ENCODE data around the gene NRXN3. TPM values are rescaled to one million over a fixed set of nuclear protein-coding genes. Genes with fewer than 3 reads are reported as not detected.

Gene NRXN3
- total and polyA plus RNA-seq, 4 donors = 0.07 to 1.2 (median 0.23) TPM

DNA sequence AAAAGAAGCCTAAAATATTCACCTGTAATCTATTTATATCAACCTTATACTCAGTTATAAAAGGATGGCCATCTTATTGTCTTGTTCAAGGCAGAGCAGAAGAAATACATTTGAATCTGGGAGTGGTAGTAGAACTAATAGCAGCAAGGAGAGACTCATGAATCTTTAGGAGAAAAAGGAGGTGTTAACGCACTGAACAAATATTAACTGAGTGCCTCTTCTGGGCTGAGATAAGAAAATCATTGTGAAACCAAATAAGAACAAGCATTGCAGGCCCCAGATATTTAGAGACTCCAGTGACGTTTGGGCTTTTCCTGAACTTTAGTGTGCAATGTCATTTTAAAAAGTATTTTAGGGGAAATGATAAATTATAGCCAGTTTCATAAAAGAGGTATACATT is 1250.6 kb downstream of the NRXN3 start:
- H3K4me1 ChIP-seq (ENCODE audit: control insufficient read depth in 4 of 4, insufficient read depth in 4 of 4, low read length in 3 of 4) = peaks cover 2 to 11% (median 2%) of the 10 kb centered on the region in 4 donors
- H3K4me3 ChIP-seq (ENCODE audit: low read depth in 1 of 3, low read length in 3 of 3) = no peak overlapping the region
- TF ChIP-seq, protein P1, sequence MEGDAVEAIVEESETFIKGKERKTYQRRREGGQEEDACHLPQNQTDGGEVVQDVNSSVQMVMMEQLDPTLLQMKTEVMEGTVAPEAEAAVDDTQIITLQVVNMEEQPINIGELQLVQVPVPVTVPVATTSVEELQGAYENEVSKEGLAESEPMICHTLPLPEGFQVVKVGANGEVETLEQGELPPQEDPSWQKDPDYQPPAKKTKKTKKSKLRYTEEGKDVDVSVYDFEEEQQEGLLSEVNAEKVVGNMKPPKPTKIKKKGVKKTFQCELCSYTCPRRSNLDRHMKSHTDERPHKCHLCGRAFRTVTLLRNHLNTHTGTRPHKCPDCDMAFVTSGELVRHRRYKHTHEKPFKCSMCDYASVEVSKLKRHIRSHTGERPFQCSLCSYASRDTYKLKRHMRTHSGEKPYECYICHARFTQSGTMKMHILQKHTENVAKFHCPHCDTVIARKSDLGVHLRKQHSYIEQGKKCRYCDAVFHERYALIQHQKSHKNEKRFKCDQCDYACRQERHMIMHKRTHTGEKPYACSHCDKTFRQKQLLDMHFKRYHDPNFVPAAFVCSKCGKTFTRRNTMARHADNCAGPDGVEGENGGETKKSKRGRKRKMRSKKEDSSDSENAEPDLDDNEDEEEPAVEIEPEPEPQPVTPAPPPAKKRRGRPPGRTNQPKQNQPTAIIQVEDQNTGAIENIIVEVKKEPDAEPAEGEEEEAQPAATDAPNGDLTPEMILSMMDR (IDR thresholded peaks at IDR 0.05; ENCODE audit: low read depth, low read length, missing input control) = no peak
- TF ChIP-seq FOXA2 (IDR thresholded peaks at IDR 0.05) (no peak), NR2F2 (IDR thresholded peaks at IDR 0.05) (no peak), EGR1 (IDR thresholded peaks at IDR 0.05; ENCODE audit: low read depth in 2 of 2) (no peak), RXRA (IDR thresholded peaks at IDR 0.05) (no peak), FOXA1 (IDR thresholded peaks at IDR 0.05) (no peak)
- TF ChIP-seq, protein P2, sequence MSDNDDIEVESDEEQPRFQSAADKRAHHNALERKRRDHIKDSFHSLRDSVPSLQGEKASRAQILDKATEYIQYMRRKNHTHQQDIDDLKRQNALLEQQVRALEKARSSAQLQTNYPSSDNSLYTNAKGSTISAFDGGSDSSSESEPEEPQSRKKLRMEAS (IDR thresholded peaks at IDR 0.05) = no peak
- TF ChIP-seq, protein P3, sequence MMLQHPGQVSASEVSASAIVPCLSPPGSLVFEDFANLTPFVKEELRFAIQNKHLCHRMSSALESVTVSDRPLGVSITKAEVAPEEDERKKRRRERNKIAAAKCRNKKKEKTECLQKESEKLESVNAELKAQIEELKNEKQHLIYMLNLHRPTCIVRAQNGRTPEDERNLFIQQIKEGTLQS (IDR thresholded peaks at IDR 0.05) = no peak
- H3K27me3 ChIP-seq (ENCODE audit: control insufficient read depth in 4 of 4, insufficient read depth in 4 of 4, low read length in 3 of 4) = no peaks in the 10 kb centered on the region
- no peak overlapping the region for H3K9ac ChIP-seq (ENCODE audit: low read depth in 1 of 2, low read length in 2 of 2)
- H3K36me3 ChIP-seq (ENCODE audit: control insufficient read depth in 4 of 4, insufficient read depth in 3 of 4, low read depth in 1 of 4, low read length in 3 of 4) = no peaks in the 10 kb centered on the region
- H3K27ac ChIP-seq (ENCODE audit: low read depth in 1 of 2, low read length in 2 of 2) = no peak overlapping the region
- no peak for DNase-seq (ENCODE audit: low spot score)
- no peaks in the 10 kb centered on the region for H3K9me3 ChIP-seq (ENCODE audit: control insufficient read depth in 4 of 4, low read length in 3 of 4)
- 20% methylated on average over 2 of the region's 2 CpGs for WGBS

DNA sequence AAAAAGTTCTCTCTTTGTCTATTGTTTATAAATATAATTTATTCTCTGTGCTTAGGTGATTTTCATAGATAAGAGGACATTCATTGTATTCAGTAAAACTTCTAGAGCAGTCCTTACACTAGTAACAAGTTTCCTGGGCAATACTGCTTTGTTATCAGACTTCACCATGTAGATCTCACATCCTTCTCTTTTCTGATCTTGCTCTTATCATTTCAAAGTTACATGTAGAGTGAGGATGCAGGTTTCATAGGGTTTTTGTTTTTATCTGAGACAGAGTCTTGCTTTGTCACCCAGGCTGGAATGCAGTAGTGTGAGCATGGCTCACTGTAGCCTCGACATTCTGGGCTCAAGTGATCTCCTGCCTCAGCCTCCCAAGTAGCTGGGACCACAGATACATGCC is 1251.6 kb downstream of the NRXN3 start:
- Histone ChIP-seq H3K4me1 (ENCODE audit: control insufficient read depth in 4 of 4, insufficient read depth in 4 of 4, low read length in 3 of 4) (peaks cover 2 to 21% (median 6%) of the 10 kb centered on the region in 4 donors), H3K4me3 (ENCODE audit: low read depth in 1 of 3, low read length in 3 of 3) (no peak overlapping the region), H3K27ac (ENCODE audit: low read depth in 1 of 2, low read length in 2 of 2) (no peak overlapping the region), H3K9me3 (ENCODE audit: control insufficient read depth in 4 of 4, low read length in 3 of 4) (no peaks in the 10 kb centered on the region), H3K36me3 (ENCODE audit: control insufficient read depth in 4 of 4, insufficient read depth in 3 of 4, low read depth in 1 of 4, low read length in 3 of 4) (no peaks in the 10 kb centered on the region), H3K27me3 (ENCODE audit: control insufficient read depth in 4 of 4, insufficient read depth in 4 of 4, low read length in 3 of 4) (no peaks in the 10 kb centered on the region), H3K9ac (ENCODE audit: low read depth in 1 of 2, low read length in 2 of 2) (no peak overlapping the region)
- DNase-seq (ENCODE audit: low spot score) = no peak
- no peak for TF ChIP-seq SP1 (IDR thresholded peaks at IDR 0.05)
- TF ChIP-seq, protein P1 (IDR thresholded peaks at IDR 0.05; ENCODE audit: low read depth, low read length, missing input control) = no peak
- TF ChIP-seq HNF4A (conservative IDR thresholded peaks at IDR 0.05) = no peak
- TF ChIP-seq, protein P3 (IDR thresholded peaks at IDR 0.05) = no peak
- TF ChIP-seq, protein P4, sequence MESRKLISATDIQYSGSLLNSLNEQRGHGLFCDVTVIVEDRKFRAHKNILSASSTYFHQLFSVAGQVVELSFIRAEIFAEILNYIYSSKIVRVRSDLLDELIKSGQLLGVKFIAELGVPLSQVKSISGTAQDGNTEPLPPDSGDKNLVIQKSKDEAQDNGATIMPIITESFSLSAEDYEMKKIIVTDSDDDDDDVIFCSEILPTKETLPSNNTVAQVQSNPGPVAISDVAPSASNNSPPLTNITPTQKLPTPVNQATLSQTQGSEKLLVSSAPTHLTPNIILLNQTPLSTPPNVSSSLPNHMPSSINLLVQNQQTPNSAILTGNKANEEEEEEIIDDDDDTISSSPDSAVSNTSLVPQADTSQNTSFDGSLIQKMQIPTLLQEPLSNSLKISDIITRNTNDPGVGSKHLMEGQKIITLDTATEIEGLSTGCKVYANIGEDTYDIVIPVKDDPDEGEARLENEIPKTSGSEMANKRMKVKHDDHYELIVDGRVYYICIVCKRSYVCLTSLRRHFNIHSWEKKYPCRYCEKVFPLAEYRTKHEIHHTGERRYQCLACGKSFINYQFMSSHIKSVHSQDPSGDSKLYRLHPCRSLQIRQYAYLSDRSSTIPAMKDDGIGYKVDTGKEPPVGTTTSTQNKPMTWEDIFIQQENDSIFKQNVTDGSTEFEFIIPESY (IDR thresholded peaks at IDR 0.05) = no peak
- TF ChIP-seq JUND (IDR thresholded peaks at IDR 0.05) = no peak
- no peak for TF ChIP-seq RXRA (IDR thresholded peaks at IDR 0.05)
- TF ChIP-seq FOXA1 (IDR thresholded peaks at IDR 0.05) = no peak
- TF ChIP-seq HNF4G (IDR thresholded peaks at IDR 0.05) = no peak
- TF ChIP-seq, protein P2 (IDR thresholded peaks at IDR 0.05) = no peak
- TF ChIP-seq, protein P5, sequence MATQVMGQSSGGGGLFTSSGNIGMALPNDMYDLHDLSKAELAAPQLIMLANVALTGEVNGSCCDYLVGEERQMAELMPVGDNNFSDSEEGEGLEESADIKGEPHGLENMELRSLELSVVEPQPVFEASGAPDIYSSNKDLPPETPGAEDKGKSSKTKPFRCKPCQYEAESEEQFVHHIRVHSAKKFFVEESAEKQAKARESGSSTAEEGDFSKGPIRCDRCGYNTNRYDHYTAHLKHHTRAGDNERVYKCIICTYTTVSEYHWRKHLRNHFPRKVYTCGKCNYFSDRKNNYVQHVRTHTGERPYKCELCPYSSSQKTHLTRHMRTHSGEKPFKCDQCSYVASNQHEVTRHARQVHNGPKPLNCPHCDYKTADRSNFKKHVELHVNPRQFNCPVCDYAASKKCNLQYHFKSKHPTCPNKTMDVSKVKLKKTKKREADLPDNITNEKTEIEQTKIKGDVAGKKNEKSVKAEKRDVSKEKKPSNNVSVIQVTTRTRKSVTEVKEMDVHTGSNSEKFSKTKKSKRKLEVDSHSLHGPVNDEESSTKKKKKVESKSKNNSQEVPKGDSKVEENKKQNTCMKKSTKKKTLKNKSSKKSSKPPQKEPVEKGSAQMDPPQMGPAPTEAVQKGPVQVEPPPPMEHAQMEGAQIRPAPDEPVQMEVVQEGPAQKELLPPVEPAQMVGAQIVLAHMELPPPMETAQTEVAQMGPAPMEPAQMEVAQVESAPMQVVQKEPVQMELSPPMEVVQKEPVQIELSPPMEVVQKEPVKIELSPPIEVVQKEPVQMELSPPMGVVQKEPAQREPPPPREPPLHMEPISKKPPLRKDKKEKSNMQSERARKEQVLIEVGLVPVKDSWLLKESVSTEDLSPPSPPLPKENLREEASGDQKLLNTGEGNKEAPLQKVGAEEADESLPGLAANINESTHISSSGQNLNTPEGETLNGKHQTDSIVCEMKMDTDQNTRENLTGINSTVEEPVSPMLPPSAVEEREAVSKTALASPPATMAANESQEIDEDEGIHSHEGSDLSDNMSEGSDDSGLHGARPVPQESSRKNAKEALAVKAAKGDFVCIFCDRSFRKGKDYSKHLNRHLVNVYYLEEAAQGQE (IDR thresholded peaks at IDR 0.05) = no peak
- TF ChIP-seq TAF1 (conservative IDR thresholded peaks at IDR 0.05) = no peak
- no peak for TF ChIP-seq FOXA2 (IDR thresholded peaks at IDR 0.05)
- no peak for TF ChIP-seq GABPA (IDR thresholded peaks at IDR 0.05 in 1 of 2, conservative IDR thresholded peaks at IDR 0.05 in 1 of 2)
- no peak for TF ChIP-seq RAD21 (IDR thresholded peaks at IDR 0.05)
- no peak for TF ChIP-seq NR2F2 (IDR thresholded peaks at IDR 0.05)
- TF ChIP-seq EGR1 (IDR thresholded peaks at IDR 0.05; ENCODE audit: low read depth in 2 of 2) = no peak
- TF ChIP-seq YY1 (IDR thresholded peaks at IDR 0.05) = no peak
- 84% methylated on average over 1 of the region's 1 CpG for WGBS
